ENCODE data around the gene COLQ.
"Not testable (repeated sequence)": the region's sequence is repeated elsewhere in the genome, so short reads cannot be mapped to it uniquely, and the experiment has no call there.

The COLQ gene

DNA sequence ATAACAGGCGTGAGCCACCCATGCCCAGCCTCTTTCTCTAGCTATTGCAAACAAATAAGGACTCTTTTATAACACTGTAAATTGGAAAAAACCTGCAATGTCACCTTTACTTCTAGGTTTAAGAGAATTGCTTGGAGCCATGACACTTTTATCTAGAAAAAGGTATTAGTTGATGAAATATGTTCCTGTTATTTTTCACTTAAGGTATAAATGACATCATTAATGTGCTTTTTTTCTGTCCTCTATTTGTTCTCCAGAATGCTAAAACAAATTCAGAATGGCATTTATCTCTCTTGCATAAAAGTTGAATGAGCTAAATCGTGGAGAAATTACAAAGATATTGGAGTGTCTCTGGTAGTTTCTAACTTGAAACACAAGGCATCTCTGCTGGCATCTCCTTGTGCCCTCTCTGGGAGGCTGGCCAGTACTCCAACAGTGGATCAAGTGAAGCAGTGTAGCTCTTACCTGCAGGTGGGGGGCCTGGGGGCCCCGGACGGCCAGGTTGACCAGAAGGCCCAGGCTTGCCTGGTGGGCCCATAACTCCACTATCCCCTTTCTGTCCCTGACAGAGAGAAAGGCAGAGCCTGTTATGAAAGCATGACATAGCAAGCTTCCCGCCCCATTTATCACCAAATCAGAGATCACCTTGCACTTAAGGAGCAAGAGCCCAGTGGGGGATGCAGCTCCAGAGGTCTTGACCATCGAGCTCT is 55.5 kb downstream of the COLQ start:
- in situ Hi-C loops (cut with HindIII; ENCODE audit: low sequenced_read_pairs): no loop called here
- DNase-seq (ENCODE audit: low read depth, low spot score): no peak
- TF ChIP-seq, protein P1, sequence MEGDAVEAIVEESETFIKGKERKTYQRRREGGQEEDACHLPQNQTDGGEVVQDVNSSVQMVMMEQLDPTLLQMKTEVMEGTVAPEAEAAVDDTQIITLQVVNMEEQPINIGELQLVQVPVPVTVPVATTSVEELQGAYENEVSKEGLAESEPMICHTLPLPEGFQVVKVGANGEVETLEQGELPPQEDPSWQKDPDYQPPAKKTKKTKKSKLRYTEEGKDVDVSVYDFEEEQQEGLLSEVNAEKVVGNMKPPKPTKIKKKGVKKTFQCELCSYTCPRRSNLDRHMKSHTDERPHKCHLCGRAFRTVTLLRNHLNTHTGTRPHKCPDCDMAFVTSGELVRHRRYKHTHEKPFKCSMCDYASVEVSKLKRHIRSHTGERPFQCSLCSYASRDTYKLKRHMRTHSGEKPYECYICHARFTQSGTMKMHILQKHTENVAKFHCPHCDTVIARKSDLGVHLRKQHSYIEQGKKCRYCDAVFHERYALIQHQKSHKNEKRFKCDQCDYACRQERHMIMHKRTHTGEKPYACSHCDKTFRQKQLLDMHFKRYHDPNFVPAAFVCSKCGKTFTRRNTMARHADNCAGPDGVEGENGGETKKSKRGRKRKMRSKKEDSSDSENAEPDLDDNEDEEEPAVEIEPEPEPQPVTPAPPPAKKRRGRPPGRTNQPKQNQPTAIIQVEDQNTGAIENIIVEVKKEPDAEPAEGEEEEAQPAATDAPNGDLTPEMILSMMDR (IDR thresholded peaks at IDR 0.05; ENCODE audit: low read depth, low read length): no peak
- H3K4me3 ChIP-seq (ENCODE audit: low read depth, low read length): no peak overlapping the region

- TF ChIP-seq, protein P1 (IDR thresholded peaks at IDR 0.05; ENCODE audit: low read depth, low read length): no peak
- no peak for DNase-seq (ENCODE audit: low read depth, low spot score)
- H3K4me3 ChIP-seq (ENCODE audit: low read depth, low read length): no peak overlapping the region
- in situ Hi-C loops (cut with HindIII; ENCODE audit: low sequenced_read_pairs): no loop called here
Measured at GRCh38 chr3:15462451-15462850, 59.1 kb downstream of the COLQ start.

GRCh38 chr3:15460891-15461531 is 60.5 kb downstream of the COLQ start:
- TF ChIP-seq, protein P1 (IDR thresholded peaks at IDR 0.05; ENCODE audit: low read depth, low read length): no peak
- H3K4me3 ChIP-seq (ENCODE audit: low read depth, low read length): no peak overlapping the region
- in situ Hi-C loops (cut with HindIII; ENCODE audit: low sequenced_read_pairs): no loop called here
- DNase-seq (ENCODE audit: low read depth, low spot score): no peak

- DNase-seq (ENCODE audit: low read depth, low spot score): no peak
- in situ Hi-C loops (cut with HindIII; ENCODE audit: low sequenced_read_pairs): no loop called here
- TF ChIP-seq, protein P1 (IDR thresholded peaks at IDR 0.05; ENCODE audit: low read depth, low read length): no peak
- H3K4me3 ChIP-seq (ENCODE audit: low read depth, low read length): no peak overlapping the region
Measured at GRCh38 chr3:15458212-15458780, 63.2 kb downstream of the COLQ start.

- DNase-seq (ENCODE audit: low read depth, low spot score); H3K4me3 ChIP-seq (ENCODE audit: low read depth, low read length); in situ Hi-C loops (cut with HindIII; ENCODE audit: low sequenced_read_pairs): not testable (repeated sequence)
Measured at GRCh38 chr3:15456915-15457314, 64.6 kb downstream of the COLQ start.

DNA sequence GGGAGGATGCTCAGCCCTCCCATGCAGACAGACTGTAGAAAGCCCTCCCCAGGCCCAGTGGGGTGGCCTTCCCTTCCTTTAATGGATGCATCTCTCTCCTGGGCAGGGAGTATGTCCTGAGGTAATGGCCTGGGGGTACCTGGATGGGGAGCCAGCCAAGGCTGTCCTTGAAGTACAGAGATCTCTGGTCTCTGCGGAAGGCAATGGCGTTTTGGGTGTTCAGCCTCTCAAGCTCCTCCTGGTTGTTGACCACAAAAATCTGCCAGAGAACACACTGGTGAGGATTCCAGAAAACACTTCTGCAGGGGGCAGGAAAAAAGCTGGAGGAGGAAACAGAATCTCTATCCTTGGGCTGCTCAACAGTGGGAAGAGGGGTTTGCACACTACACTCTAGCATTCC is 65.2 kb downstream of the COLQ start:
- no peak overlapping the region for H3K4me3 ChIP-seq (ENCODE audit: low read depth, low read length)
- in situ Hi-C loops (cut with HindIII; ENCODE audit: low sequenced_read_pairs): no loop called here
- TF ChIP-seq, protein P1 (IDR thresholded peaks at IDR 0.05; ENCODE audit: low read depth, low read length): no peak
- no peak for DNase-seq (ENCODE audit: low read depth, low spot score)

- in situ Hi-C loops (cut with HindIII; ENCODE audit: low sequenced_read_pairs): no loop called here
- no peak for DNase-seq (ENCODE audit: low read depth, low spot score)
- TF ChIP-seq, protein P1 (IDR thresholded peaks at IDR 0.05; ENCODE audit: low read depth, low read length): no peak
- H3K4me3 ChIP-seq (ENCODE audit: low read depth, low read length): no peak overlapping the region
Measured at GRCh38 chr3:15455756-15456155, 65.8 kb downstream of the COLQ start.
